ENCODE data around the gene RMDN2. TPM values are rescaled to one million over a fixed set of nuclear protein-coding genes. Genes with fewer than 3 reads are reported as not detected.

Gene RMDN2
- total RNA-seq, 4 donors from 2014 or later, result 5.3 to 12.0 (median 7.8) TPM

GRCh38 chr2:37917281-37918228 is 7.5 kb upstream of the RMDN2 start:
- ATAC-seq (ENCODE audit: low FRiP score), result no peak
- TF ChIP-seq CTCF (IDR thresholded peaks at IDR 0.05), result no peak

GRCh38 chr2:37918742-37919186 is 6.3 kb upstream of the RMDN2 start:
- TF ChIP-seq CTCF (IDR thresholded peaks at IDR 0.05), result no peak
- DNase-seq (ENCODE audit: low spot score) (no peak), ATAC-seq (ENCODE audit: low FRiP score) (no peak)

More at GRCh38 chr2:37917281-37918228, 7.5 kb upstream of the RMDN2 start:
- DNase-seq (ENCODE audit: low spot score), result no peak

GRCh38 chr2:37919631-37920032 is 5.5 kb upstream of the RMDN2 start:
- no peak for TF ChIP-seq CTCF (IDR thresholded peaks at IDR 0.05)
- no peak for ATAC-seq (ENCODE audit: low FRiP score)
- no peak for DNase-seq (ENCODE audit: low spot score)

DNA sequence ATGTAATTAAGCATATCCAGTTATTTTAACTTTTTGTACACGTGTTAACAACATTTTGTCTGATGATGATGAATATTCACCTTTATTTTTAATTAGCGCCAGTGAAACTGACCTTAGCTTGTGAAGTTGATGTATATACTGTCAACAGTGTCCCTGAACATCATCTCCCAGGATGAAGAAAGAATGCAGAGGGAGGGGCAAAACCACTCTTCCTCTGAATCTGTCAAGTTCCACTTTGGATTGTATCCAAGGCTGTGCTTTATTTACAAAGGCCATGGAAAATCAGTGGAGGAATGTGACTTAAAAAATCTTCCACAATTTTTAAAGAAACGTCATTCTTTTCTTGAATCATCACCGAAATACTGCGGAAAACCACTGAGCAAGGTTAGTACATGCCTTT is 4.5 kb upstream of the RMDN2 start:
- ATAC-seq (ENCODE audit: low FRiP score), result no peak
- no peak for TF ChIP-seq CTCF (IDR thresholded peaks at IDR 0.05)
- DNase-seq (ENCODE audit: low spot score), result no peak

- TF ChIP-seq CTCF (IDR thresholded peaks at IDR 0.05), result no peak
- DNase-seq (ENCODE audit: low spot score), result no peak
- ATAC-seq (ENCODE audit: low FRiP score), result no peak
Observed at GRCh38 chr2:37921781-37922180, 3.3 kb upstream of the RMDN2 start.

GRCh38 chr2:37923308-37924055 is 1.6 kb upstream of the RMDN2 start:
- no peak for TF ChIP-seq CTCF (IDR thresholded peaks at IDR 0.05)
- ATAC-seq (ENCODE audit: low FRiP score) (no peak), DNase-seq (ENCODE audit: low spot score) (no peak)

Measured in omental fat pad (tissue), 4 donors.